Measurements from ENCODE around the gene GFY. TPM values are rescaled to one million over a fixed set of nuclear protein-coding genes. Genes with fewer than 3 reads are reported as not detected.

The GFY gene
- polyA plus RNA-seq, 3 donors = not detected

GRCh38 chr19:49423071-49423984, 1.9 kb upstream of the GFY start, which contains the start of gene PTH2:
Gene PTH2 (minus strand): TSS chr19:49423441. CDS start chr19:49423339, 102 bp downstream.
- no peak within 1 kb of the TSS for H3K27ac ChIP-seq (ENCODE audit: low read depth, low read length)
- 7 to 8% (median 8%) methylated on average over 42 of the region's 42 CpGs for WGBS, 3 donors

GRCh38 chr19:49423985-49424303, 1.2 kb upstream of the GFY start:
- WGBS, 3 donors = 12 to 21% (median 19%) methylated on average over 3 of the region's 3 CpGs

GRCh38 chr19:49425922-49426592, 869 bp downstream of the GFY start:
- WGBS, 3 donors = 4 to 5% (median 5%) methylated on average over 30 of the region's 30 CpGs
- H3K27ac ChIP-seq (ENCODE audit: low read depth, low read length) = no peak overlapping the region

More at GRCh38 chr19:49423985-49424303, 1.2 kb upstream of the GFY start:
- H3K27ac ChIP-seq (ENCODE audit: low read depth, low read length) = no peak overlapping the region

GRCh38 chr19:49427339-49427738, 2.2 kb downstream of the GFY start:
- H3K27ac ChIP-seq (ENCODE audit: low read depth, low read length) = no peak overlapping the region
- WGBS, 3 donors = 54 to 59% (median 55%) methylated on average over 10 to 12 of the region's 12 CpGs

GRCh38 chr19:49427855-49428546, 2.8 kb downstream of the GFY start:
- 1 to 2% (median 2%) methylated on average over 45 of the region's 45 CpGs for WGBS, 3 donors
- H3K27ac ChIP-seq (ENCODE audit: low read depth, low read length) = no peak overlapping the region

GRCh38 chr19:49428547-49429451, 3.6 kb downstream of the GFY start:
- no peak overlapping the region for H3K27ac ChIP-seq (ENCODE audit: low read depth, low read length)
- WGBS, 3 donors = 15% methylated on average over 28 to 29 of the region's 29 CpGs

- WGBS, 3 donors = 70 to 78% (median 72%) methylated on average over 9 of the region's 9 CpGs
- H3K27ac ChIP-seq (ENCODE audit: low read depth, low read length) = no peak overlapping the region
Measured at GRCh38 chr19:49430172-49430677, 5.0 kb downstream of the GFY start.

GRCh38 chr19:49430678-49431329, 5.6 kb downstream of the GFY start:
- 62 to 72% (median 64%) methylated on average over 28 of the region's 28 CpGs for WGBS, 3 donors

GRCh38 chr19:49431330-49431749, 6.2 kb downstream of the GFY start:
- no peak overlapping the region for H3K27ac ChIP-seq (ENCODE audit: low read depth, low read length)
- 27 to 65% (median 53%) methylated on average over 23 to 29 of the region's 29 CpGs for WGBS, 3 donors

More at GRCh38 chr19:49430678-49431329, 5.6 kb downstream of the GFY start:
- H3K27ac ChIP-seq (ENCODE audit: low read depth, low read length) = no peak overlapping the region

- WGBS, 3 donors = 11 to 38% (median 24%) methylated on average over 54 to 63 of the region's 63 CpGs
- no peak overlapping the region for H3K27ac ChIP-seq (ENCODE audit: low read depth, low read length)
Measured at GRCh38 chr19:49432141-49433073, 7.2 kb downstream of the GFY start.

GRCh38 chr19:49433240-49433901, 8.2 kb downstream of the GFY start:
- 14 to 46% (median 34%) methylated on average over 31 of the region's 31 CpGs for WGBS, 3 donors

GRCh38 chr19:49434907-49435583, 9.9 kb downstream of the GFY start:
- H3K27ac ChIP-seq (ENCODE audit: low read depth, low read length) = no peak overlapping the region
- 85 to 90% (median 87%) methylated on average over 18 of the region's 18 CpGs for WGBS, 3 donors

More at GRCh38 chr19:49433240-49433901, 8.2 kb downstream of the GFY start:
- no peak overlapping the region for H3K27ac ChIP-seq (ENCODE audit: low read depth, low read length)

- no peak overlapping the region for H3K27ac ChIP-seq (ENCODE audit: low read depth, low read length)
- 86 to 91% (median 89%) methylated on average over 10 of the region's 10 CpGs for WGBS, 3 donors
Measured at GRCh38 chr19:49435670-49436069, 10.5 kb downstream of the GFY start.

- H3K27ac ChIP-seq (ENCODE audit: low read depth, low read length) = no peak overlapping the region
- 6 to 30% (median 22%) methylated on average over 42 of the region's 42 CpGs for WGBS, 3 donors
Measured at GRCh38 chr19:49436381-49437017, 11.3 kb downstream of the GFY start.

- 13 to 38% (median 23%) methylated on average over 8 of the region's 8 CpGs for WGBS, 3 donors
- H3K27ac ChIP-seq (ENCODE audit: low read depth, low read length) = no peak overlapping the region
Measured at GRCh38 chr19:49437231-49437630, 12.0 kb downstream of the GFY start.

Measured in adipose tissue (tissue), 3 donors.